PC-3 (cell line): ENCODE measurements around the gene TMEM184B. TPM values are rescaled to one million over a fixed set of nuclear protein-coding genes. Genes with fewer than 3 reads are reported as not detected.
A peak's percentile ranks its signal among the peaks of the same experiment; 100 is the strongest.

Experiments
- ATAC-seq: fragments of 200-7000 bp; cut with Tn5 transposase; 2 replicates; pipeline ENCODE4 v1.9.1; 2020; ENCODE audit warnings: mild to moderate bottlenecking, moderate library complexity
- BruUV-seq: library from RNA; stranded (reverse); fragments of 400-500 nt; replicated peaks from 2 replicates; lab custom pipeline; 2021; lab: Mats Ljungman, UMichigan
- CTCF ChIA-PET: fragments of 300-600 bp; sonication (Branson Sonifier 250); formaldehyde crosslinking; loops from one replicate; lab custom pipeline; 2022; ENCODE audit warnings: antibody characterized with exemption; lab: Charles Lee
- POLR2A ChIA-PET: fragments of 300-600 bp; sonication (Branson Sonifier 250); formaldehyde crosslinking; loops from one replicate; lab custom pipeline; 2022; ENCODE audit warnings: antibody characterized with exemption; ENCODE audit not compliant: unreplicated experiment; lab: Charles Lee
- DNase-seq: peaks from one replicate; pipeline ENCODE4 v3.0.0-alpha.2; 2015
- H2AFZ ChIP-seq: fragments of 300-600 bp; sonication (generic); 2 replicates; pipeline ENCODE4 v1.6.0; 2016; ENCODE audit warnings: antibody characterized with exemption, low read length
- H3F3A ChIP-seq: fragments of 300-600 bp; sonication (generic); one replicate; pipeline ENCODE4 v1.6.0; 2017; ENCODE audit warnings: antibody characterized with exemption, low read length, control low read depth, mild to moderate bottlenecking; ENCODE audit not compliant: unreplicated experiment
- H3K27ac ChIP-seq: fragments of 300-600 bp; sonication (generic); 2 replicates; pipeline ENCODE4 v1.5.1; 2016; ENCODE audit warnings: mild to moderate bottlenecking, low read length
- H3K27me3 ChIP-seq: fragments of 300-600 bp; sonication (generic); 2 replicates; pipeline ENCODE4 v1.6.1; 2016; ENCODE audit warnings: low read length, mixed read lengths
- H3K36me3 ChIP-seq: fragments of 300-600 bp; sonication (generic); 2 replicates; pipeline ENCODE4 v1.6.1; 2016; ENCODE audit warnings: low read depth, mixed run types, low read length, mixed read lengths
- H3K4me1 ChIP-seq: fragments of 300-600 bp; sonication (generic); 2 replicates; pipeline ENCODE4 v1.5.1; 2016; ENCODE audit warnings: low read length; ENCODE audit not compliant: insufficient read depth
- H3K4me2 ChIP-seq: fragments of 300-600 bp; sonication (generic); 2 replicates; pipeline ENCODE4 v1.6.0; 2016; ENCODE audit warnings: low read length
- H3K4me3 ChIP-seq: fragments of 300-600 bp; sonication (generic); 2 replicates; pipeline ENCODE4 v1.5.1; 2016; ENCODE audit warnings: mild to moderate bottlenecking, low read length, mixed read lengths
- H3K79me2 ChIP-seq: fragments of 300-600 bp; sonication (generic); 2 replicates; pipeline ENCODE4 v1.6.1; 2017; ENCODE audit warnings: low read length, mixed read lengths
- H3K9ac ChIP-seq: fragments of 300-600 bp; sonication (generic); 2 replicates; pipeline ENCODE4 v1.6.0; 2016; ENCODE audit warnings: mild to moderate bottlenecking, low read length
- H3K9me2 ChIP-seq: fragments of 300-600 bp; sonication (generic); replicated peaks from 2 replicates; pipeline ENCODE4 v1.6.1; 2016; ENCODE audit warnings: mixed run types, low read length, mixed read lengths
- H3K9me3 ChIP-seq: fragments of 300-600 bp; sonication (generic); 2 replicates; pipeline ENCODE4 v1.6.1; 2016; ENCODE audit warnings: low read length, mixed read lengths
- H4K20me1 ChIP-seq: fragments of 300-600 bp; sonication (generic); 2 replicates; pipeline ENCODE4 v1.6.1; 2016; ENCODE audit warnings: low read length, mixed read lengths
- EZH2 ChIP-seq: fragments of 300-600 bp; sonication (generic); IDR thresholded peaks from one replicate; pipeline ENCODE4 v1.6.1; 2017; ENCODE audit warnings: antibody characterized with exemption, mild to moderate bottlenecking, low read length; ENCODE audit not compliant: unreplicated experiment
- EZH2phosphoT487 ChIP-seq: fragments of 300-600 bp; sonication (generic); IDR thresholded peaks from 2 replicates; pipeline ENCODE4 v1.6.1; 2018; ENCODE audit warnings: mild to moderate bottlenecking, antibody characterized with exemption, low read length, borderline replicate concordance
- intact Hi-C: fragments of 100-400 bp; cut with micrococcal nuclease; formaldehyde crosslinking; loops from 2 replicates; pipeline ENCODE4 v1.9.0; 2023
- total RNA-seq: library from RNA; depleted of rRNA; stranded (reverse); fragments of >200 nt; gene quantifications from 2 replicates; pipeline ENCODE4 v1.2.3, GENCODE V29; 2014
- TF ChIP-seq, protein P1 (sequence below): fragments of 300-600 bp; sonication (generic); conservative IDR thresholded peaks from 2 replicates; pipeline ENCODE4 v1.5.1; 2017; ENCODE audit warnings: antibody characterized with exemption, low read depth, mild to moderate bottlenecking, low read length

TMEM184B gene
- total RNA-seq, 1 experiment from 2014 or later = 37.5 TPM

DNA sequence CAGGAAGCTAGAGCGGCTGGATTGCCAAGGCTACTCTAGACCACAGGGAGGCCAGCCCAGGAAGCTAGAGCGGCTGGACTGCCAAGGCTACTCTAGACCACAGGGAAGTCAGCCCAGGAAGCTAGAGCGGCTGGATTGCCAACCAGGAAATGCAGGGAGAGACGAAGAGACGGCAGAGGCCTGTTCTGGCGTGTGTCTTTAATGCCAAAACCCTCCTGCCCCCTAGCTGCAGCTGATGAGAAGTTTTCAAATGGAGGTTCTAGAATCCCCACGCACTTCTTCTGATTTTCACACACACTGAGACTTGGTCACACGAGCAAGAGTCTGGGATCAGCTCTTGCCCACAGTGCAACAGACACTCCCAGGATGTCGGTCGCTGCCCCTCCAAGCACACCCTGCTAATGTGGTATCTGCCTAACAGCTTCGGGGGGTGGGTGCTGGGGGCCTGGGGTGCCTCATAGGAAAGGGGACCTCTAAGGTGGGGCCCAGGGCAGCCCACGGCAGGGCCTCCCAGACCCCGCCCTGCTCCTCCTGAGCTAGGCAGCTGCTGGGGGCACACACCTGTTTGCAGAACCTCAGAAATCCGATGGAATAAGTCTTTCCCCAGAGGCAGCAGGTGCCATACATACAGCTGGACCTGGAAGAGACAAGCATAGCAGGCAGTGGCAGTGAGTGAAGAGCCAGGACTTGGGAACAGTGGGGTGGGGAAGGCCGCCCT, 42.5 kb downstream of the TMEM184B start:
- Histone ChIP-seq H3K4me3 (no peak overlapping the region), H3K4me2 (no peak overlapping the region), H3K27me3 (no peaks in the 10 kb centered on the region), H3K79me2 (no peaks in the 10 kb centered on the region), H3K9me2 (no peaks in the 10 kb centered on the region), H4K20me1 (no peaks in the 10 kb centered on the region), H2AFZ (no peak overlapping the region), H3K9me3 (no peaks in the 10 kb centered on the region), H3K36me3 (peaks cover 16% of the 10 kb centered on the region), H3K9ac (no peak overlapping the region), H3K4me1 (peaks cover 27% of the 10 kb centered on the region), H3K27ac (peak overlapping the region; percentile 29; the same call in 1 of the 2 replicates), H3F3A (no peaks in the 10 kb centered on the region)
- intact Hi-C loops = no loop called here
- TF ChIP-seq EZH2phosphoT487 = no peak
- TF ChIP-seq, protein P1, sequence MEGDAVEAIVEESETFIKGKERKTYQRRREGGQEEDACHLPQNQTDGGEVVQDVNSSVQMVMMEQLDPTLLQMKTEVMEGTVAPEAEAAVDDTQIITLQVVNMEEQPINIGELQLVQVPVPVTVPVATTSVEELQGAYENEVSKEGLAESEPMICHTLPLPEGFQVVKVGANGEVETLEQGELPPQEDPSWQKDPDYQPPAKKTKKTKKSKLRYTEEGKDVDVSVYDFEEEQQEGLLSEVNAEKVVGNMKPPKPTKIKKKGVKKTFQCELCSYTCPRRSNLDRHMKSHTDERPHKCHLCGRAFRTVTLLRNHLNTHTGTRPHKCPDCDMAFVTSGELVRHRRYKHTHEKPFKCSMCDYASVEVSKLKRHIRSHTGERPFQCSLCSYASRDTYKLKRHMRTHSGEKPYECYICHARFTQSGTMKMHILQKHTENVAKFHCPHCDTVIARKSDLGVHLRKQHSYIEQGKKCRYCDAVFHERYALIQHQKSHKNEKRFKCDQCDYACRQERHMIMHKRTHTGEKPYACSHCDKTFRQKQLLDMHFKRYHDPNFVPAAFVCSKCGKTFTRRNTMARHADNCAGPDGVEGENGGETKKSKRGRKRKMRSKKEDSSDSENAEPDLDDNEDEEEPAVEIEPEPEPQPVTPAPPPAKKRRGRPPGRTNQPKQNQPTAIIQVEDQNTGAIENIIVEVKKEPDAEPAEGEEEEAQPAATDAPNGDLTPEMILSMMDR = peak; percentile 46
- DNase-seq = peak; percentile 26
- ChIA-PET CTCF (interaction anchor here (0.6 kb wide), 1 partner anchor 116 kb away, joined by 3 read pairs; no protein-coding TSS in a partner anchor), POLR2A (no interaction called here)
- BruUV-seq = no TSS peak
- ATAC-seq = no peak

DNA sequence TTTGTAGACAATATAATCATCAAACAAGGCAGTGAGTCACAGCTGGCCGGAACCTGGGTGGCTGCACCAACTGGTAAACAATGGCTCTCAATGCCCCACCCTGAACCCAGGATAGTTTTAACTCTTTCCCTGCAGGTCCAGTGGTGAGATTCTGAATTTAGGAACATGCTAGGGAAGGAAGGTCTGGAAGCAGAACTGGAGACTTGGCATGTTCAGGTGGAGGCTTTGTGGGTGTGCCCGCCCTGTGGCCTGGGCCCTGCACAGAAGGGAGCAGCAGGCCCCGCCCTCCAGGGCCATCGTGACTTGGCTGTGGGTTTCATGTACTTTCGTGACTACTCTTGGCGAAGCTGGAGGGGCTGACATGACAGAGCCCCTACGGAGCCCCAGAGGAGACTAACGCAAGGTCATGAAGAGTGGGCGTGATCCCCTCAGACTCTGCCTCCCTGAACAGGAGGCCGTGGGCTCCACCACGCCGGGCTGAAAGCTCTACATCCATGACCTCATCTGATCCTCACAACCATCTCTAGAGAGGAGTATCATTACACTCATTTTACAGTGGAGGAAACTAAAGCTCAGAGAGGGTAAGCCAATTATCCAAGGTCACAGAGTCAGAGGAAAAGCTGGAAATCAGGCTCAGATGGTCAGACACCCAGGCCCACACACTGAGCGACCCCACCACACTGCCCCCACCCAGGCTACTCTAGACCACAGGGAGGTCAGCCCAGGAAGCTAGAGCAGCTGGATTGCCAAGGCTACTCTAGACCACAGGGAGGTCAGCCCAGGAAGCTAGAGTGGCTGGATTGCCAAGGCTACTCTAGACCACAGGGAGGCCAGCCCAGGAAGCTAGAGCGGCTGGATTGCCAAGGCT, 43.7 kb downstream of the TMEM184B start:
- ATAC-seq = peak; percentile 89
- DNase-seq = peak; percentile 86
- Histone ChIP-seq H3K9me3 (no peaks in the 10 kb centered on the region), H3K4me2 (peak overlapping the region; percentile 67), H3K9ac (peak overlapping the region; percentile 80), H3F3A (no peaks in the 10 kb centered on the region), H3K79me2 (no peaks in the 10 kb centered on the region), H3K4me3 (no peak overlapping the region; the same call in 1 of the 2 replicates), H3K36me3 (peaks cover 16% of the 10 kb centered on the region), H3K4me1 (peaks cover 27% of the 10 kb centered on the region), H3K27ac (peak overlapping the region; percentile 98), H4K20me1 (no peaks in the 10 kb centered on the region), H2AFZ (no peak overlapping the region), H3K9me2 (no peaks in the 10 kb centered on the region), H3K27me3 (no peaks in the 10 kb centered on the region)
- TSS peak; percentile 95 for BruUV-seq
- POLR2A ChIA-PET = interaction anchor here (0.6 kb wide), 1 partner anchor 10 kb away, joined by 3 read pairs; no protein-coding TSS in a partner anchor
- TF ChIP-seq EZH2 = no peak
- no peak for TF ChIP-seq EZH2phosphoT487
- TF ChIP-seq, protein P1 = no peak
- intact Hi-C loops = loop anchor here (1.0 kb wide), 1 partner anchor 10 kb away; no protein-coding TSS in a partner anchor
- CTCF ChIA-PET = interaction anchor here (0.6 to 1.6 kb wide), 2 partner anchors 33 to 114 kb away, joined by 3 to 4 read pairs; no protein-coding TSS in a partner anchor
